ENCODE data around the gene TM4SF1.

TM4SF1 gene

GRCh38 chr3:149417174-149417573 lies 39.7 kb upstream of the TM4SF1 start:
- no peak for TF ChIP-seq CTCF (IDR thresholded peaks at IDR 0.05; ENCODE audit: control extremely low read depth, extremely low read depth, low read depth, missing control alignments)
- ChIA-PET POLR2A (no interaction called here), CTCF (no interaction called here)
- peak; percentile 31 for DNase-seq (ENCODE audit: extremely low spot score)

- CTCF ChIA-PET, result interaction anchor here (1.6 kb wide), 1 partner anchor 45 kb away, joined by 3 read pairs; no protein-coding TSS in a partner anchor
Measured at GRCh38 chr3:149415484-149415883, 38.0 kb upstream of the TM4SF1 start.

GRCh38 chr3:149414557-149415231 lies 37.2 kb upstream of the TM4SF1 start:
- DNase-seq (ENCODE audit: extremely low spot score), result no peak
- TF ChIP-seq CTCF (IDR thresholded peaks at IDR 0.05; ENCODE audit: control extremely low read depth, extremely low read depth, low read depth, missing control alignments), result no peak
- ChIA-PET CTCF (interaction anchor here (1.6 kb wide), 1 partner anchor 45 kb away, joined by 3 read pairs; no protein-coding TSS in a partner anchor), POLR2A (no interaction called here)

More at GRCh38 chr3:149415484-149415883, 38.0 kb upstream of the TM4SF1 start:
- POLR2A ChIA-PET, result no interaction called here
- TF ChIP-seq CTCF (IDR thresholded peaks at IDR 0.05; ENCODE audit: control extremely low read depth, extremely low read depth, low read depth, missing control alignments), result no peak
- DNase-seq (ENCODE audit: extremely low spot score), result no peak

GRCh38 chr3:149411583-149411982 lies 34.1 kb upstream of the TM4SF1 start:
- DNase-seq (ENCODE audit: extremely low spot score), result no peak
- POLR2A ChIA-PET, result no interaction called here
- no peak for TF ChIP-seq CTCF (IDR thresholded peaks at IDR 0.05; ENCODE audit: control extremely low read depth, extremely low read depth, low read depth, missing control alignments)
- CTCF ChIA-PET, result interaction anchor here (1.2 kb wide), 1 partner anchor 84 kb away, joined by 3 read pairs; no protein-coding TSS in a partner anchor

GRCh38 chr3:149409351-149409750 lies 31.9 kb upstream of the TM4SF1 start:
- DNase-seq (ENCODE audit: extremely low spot score), result no peak
- ChIA-PET CTCF (interaction anchor here (0.9 kb wide), 1 partner anchor 10 kb away, joined by 4 read pairs; no protein-coding TSS in a partner anchor), POLR2A (no interaction called here)
- TF ChIP-seq CTCF (IDR thresholded peaks at IDR 0.05; ENCODE audit: control extremely low read depth, extremely low read depth, low read depth, missing control alignments), result no peak

GRCh38 chr3:149407898-149408297 lies 30.4 kb upstream of the TM4SF1 start:
- no peak for DNase-seq (ENCODE audit: extremely low spot score)
- no peak for TF ChIP-seq CTCF (IDR thresholded peaks at IDR 0.05; ENCODE audit: control extremely low read depth, extremely low read depth, low read depth, missing control alignments)
- ChIA-PET POLR2A (no interaction called here), CTCF (no interaction called here)

Measured in GM10248 (cell line).